Endodermal cell (in vitro differentiated cells): Measurements from ENCODE around the gene VAV2. TPM values are rescaled to one million over a fixed set of nuclear protein-coding genes. Genes with fewer than 3 reads are reported as not detected.
A peak's percentile ranks its signal among the peaks of the same experiment; 100 is the strongest.

ENCODE experiments used
- DNase-seq: peaks from one replicate; pipeline ENCODE4 v3.0.0-alpha.2; 2017
- H3K27ac ChIP-seq: 2 replicates; pipeline ENCODE4 v1.5.1; 2013; ENCODE audit warnings: mild to moderate bottlenecking, low read depth, low read length, moderate library complexity
- H3K27me3 ChIP-seq: 2 replicates; pipeline ENCODE4 v1.6.1; 2013; ENCODE audit warnings: mild to moderate bottlenecking, low read length, moderate library complexity; ENCODE audit not compliant: insufficient read depth, control insufficient read depth, poor library complexity, severe bottlenecking
- H3K36me3 ChIP-seq: 2 replicates; pipeline ENCODE4 v1.7.0; 2013; ENCODE audit warnings: mild to moderate bottlenecking, low read length, moderate library complexity; ENCODE audit not compliant: control insufficient read depth, insufficient read depth
- H3K4me1 ChIP-seq: one replicate; pipeline ENCODE4 v1.7.0; 2013; ENCODE audit warnings: low read length; ENCODE audit not compliant: control insufficient read depth, insufficient read depth
- H3K4me3 ChIP-seq: 2 replicates; pipeline ENCODE4 v1.5.1; 2013; ENCODE audit warnings: mild to moderate bottlenecking, low read length, moderate library complexity
- H3K9ac ChIP-seq: 2 replicates; pipeline ENCODE4 v1.6.1; 2013; ENCODE audit warnings: mild to moderate bottlenecking, low read length, moderate library complexity; ENCODE audit not compliant: poor library complexity, severe bottlenecking; ENCODE audit errors: extremely low read depth
- H3K9me3 ChIP-seq: 2 replicates; pipeline ENCODE4 v1.6.1; 2013; ENCODE audit warnings: mild to moderate bottlenecking, low read length, moderate library complexity; ENCODE audit not compliant: control insufficient read depth
- H3K27ac Mint-ChIP-seq: 2 replicates; pipeline ENCODE4 v1.8.0; 2020; ENCODE audit warnings: mixed read lengths
- H3K27me3 Mint-ChIP-seq: 2 replicates; pipeline ENCODE4 v1.8.0; 2021; ENCODE audit warnings: mild to moderate bottlenecking, mixed read lengths; ENCODE audit not compliant: insufficient read depth
- H3K36me3 Mint-ChIP-seq: 2 replicates; pipeline ENCODE4 v1.8.0; 2020; ENCODE audit warnings: low read depth, mixed read lengths
- H3K4me1 Mint-ChIP-seq: 2 replicates; pipeline ENCODE4 v1.8.0; 2020; ENCODE audit warnings: mixed read lengths
- H3K4me3 Mint-ChIP-seq: 2 replicates; pipeline ENCODE4 v1.8.0; 2020; ENCODE audit warnings: mild to moderate bottlenecking, moderate library complexity, mixed read lengths
- H3K9me3 Mint-ChIP-seq: 2 replicates; pipeline ENCODE4 v1.8.0; 2020; ENCODE audit warnings: mild to moderate bottlenecking, mixed read lengths
- CTCF ChIP-seq: fragments of 200-600 bp; sonication (generic); conservative IDR thresholded peaks from 2 replicates; pipeline ENCODE4 v1.5.0; 2021; ENCODE audit warnings: antibody characterized with exemption, mild to moderate bottlenecking
- WGBS, 2 experiments: methylation state at CpG; one replicate each; pipeline versions ENCODE4 v1.1.5 to v1.1.7; 2013; ENCODE audit warnings: missing lambda C conversion rate in 2 of 2, mixed read lengths in 1 of 2; ENCODE audit not compliant: insufficient coverage in 1 of 2, insufficient read length in 1 of 2; 5-methylcytosine and 5-hydroxymethylcytosine counted together
- total RNA-seq, 2 donors: library from RNA; stranded (reverse); fragmentation: NEBNext Ultra II Directional in 1 of 2; extraction: Animal tissue kit (Norgen Biotek cat#: 25700) in 1 of 2; gene quantifications; 2 replicates in 1 of 2; 3 replicates in 1 of 2; pipeline ENCODE4 v1.2.1, GENCODE V29; 2021

The VAV2 gene
- total RNA-seq, 2 donors from 2014 or later: 29.8 to 35.9 TPM

DNA sequence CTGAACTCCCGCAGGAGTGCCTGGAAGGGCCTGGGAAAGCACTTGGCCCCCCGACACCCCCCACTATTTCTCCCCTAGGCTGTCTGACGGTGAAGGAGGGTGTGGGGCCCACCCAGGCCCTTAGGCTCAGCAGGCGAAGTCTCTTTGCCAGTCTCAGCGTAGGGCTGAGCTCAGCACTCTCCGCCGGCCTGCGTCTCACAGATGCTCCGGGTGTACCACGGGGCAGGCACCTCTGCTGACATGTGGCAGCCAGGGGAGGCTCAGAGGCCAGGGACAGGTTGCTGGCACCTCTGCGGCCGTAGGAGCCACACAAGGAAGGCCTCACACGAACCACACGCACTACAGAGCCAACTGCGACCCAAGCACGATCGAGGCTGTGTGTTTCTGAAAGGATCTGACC, 114.2 kb downstream of the VAV2 start:
- Histone ChIP-seq H3K4me1 (no peaks in the 10 kb centered on the region), H3K27ac (peak overlapping the region; percentile 29), H3K4me3 (no peak overlapping the region), H3K9ac (no peak overlapping the region), H3K36me3 (no peaks in the 10 kb centered on the region), H3K9me3 (no peaks in the 10 kb centered on the region), H3K27me3 (no peaks in the 10 kb centered on the region)
- Mint-ChIP-seq H3K9me3 (no peaks in the 10 kb centered on the region), H3K4me1 (peaks cover 7% of the 10 kb centered on the region), H3K27ac (peak overlapping the region; percentile 52), H3K4me3 (no peak overlapping the region), H3K36me3 (no peaks in the 10 kb centered on the region), H3K27me3 (no peaks in the 10 kb centered on the region)
- TF ChIP-seq CTCF: no peak
- 91 to 98% methylated on average over 15 to 17 of the region's 17 CpGs for WGBS, 2 experiments
- DNase-seq: no peak

GRCh38 chr9:133877327-133877726, 114.8 kb downstream of the VAV2 start:
- H3K4me1 ChIP-seq: no peaks in the 10 kb centered on the region
- no peak overlapping the region for H3K4me3 Mint-ChIP-seq

DNA sequence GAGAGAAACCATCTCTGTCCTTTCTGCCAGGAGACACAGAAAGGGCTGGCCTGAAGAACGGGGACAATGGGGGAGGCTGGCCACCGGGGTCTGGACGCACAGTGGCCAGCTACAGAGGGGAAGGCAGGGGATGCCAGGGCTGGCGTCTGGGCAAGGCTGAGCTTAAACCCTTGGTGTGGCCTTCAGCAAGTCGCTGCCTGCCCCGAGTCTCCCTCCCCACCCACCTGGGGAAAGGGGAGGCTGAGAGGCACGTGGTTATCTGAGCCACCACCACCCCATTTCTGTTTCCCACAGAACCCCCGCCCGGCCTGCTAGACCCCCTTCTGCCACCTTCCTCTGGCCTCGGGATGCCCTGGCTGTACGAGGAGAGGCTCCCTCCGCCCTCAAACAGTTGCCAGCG, 115.3 kb downstream of the VAV2 start:
- no peaks in the 10 kb centered on the region for H3K36me3 Mint-ChIP-seq
- H3K27me3 ChIP-seq: no peaks in the 10 kb centered on the region
- H3K4me3 Mint-ChIP-seq: no peak overlapping the region
- H3K9me3 Mint-ChIP-seq: no peaks in the 10 kb centered on the region
- DNase-seq: no peak
- no peaks in the 10 kb centered on the region for H3K9me3 ChIP-seq
- H3K4me1 ChIP-seq: no peaks in the 10 kb centered on the region
- H3K27ac Mint-ChIP-seq: peak overlapping the region; percentile 62
- H3K9ac ChIP-seq: no peak overlapping the region
- no peak overlapping the region for H3K4me3 ChIP-seq
- H3K27me3 Mint-ChIP-seq: no peaks in the 10 kb centered on the region
- no peaks in the 10 kb centered on the region for H3K36me3 ChIP-seq
- H3K27ac ChIP-seq: no peak overlapping the region
- 91 to 92% methylated on average over 5 to 13 of the region's 13 CpGs for WGBS, 2 experiments
- no peak for TF ChIP-seq CTCF
- no peaks in the 10 kb centered on the region for H3K4me1 Mint-ChIP-seq

More at GRCh38 chr9:133877327-133877726, 114.8 kb downstream of the VAV2 start:
- no peak for DNase-seq
- no peak overlapping the region for H3K4me3 ChIP-seq
- no peak for TF ChIP-seq CTCF
- Mint-ChIP-seq H3K27ac (peak overlapping the region; percentile 62), H3K4me1 (peaks cover 3% of the 10 kb centered on the region), H3K27me3 (no peaks in the 10 kb centered on the region), H3K9me3 (no peaks in the 10 kb centered on the region), H3K36me3 (no peaks in the 10 kb centered on the region)
- WGBS, 2 experiments: 92 to 96% methylated on average over 4 to 5 of the region's 5 CpGs
- no peak overlapping the region for H3K27ac ChIP-seq
- no peak overlapping the region for H3K9ac ChIP-seq
- no peaks in the 10 kb centered on the region for H3K9me3 ChIP-seq
- H3K36me3 ChIP-seq: no peaks in the 10 kb centered on the region
- H3K27me3 ChIP-seq: no peaks in the 10 kb centered on the region
